ENCODE data around the gene TCP11.

DNA sequence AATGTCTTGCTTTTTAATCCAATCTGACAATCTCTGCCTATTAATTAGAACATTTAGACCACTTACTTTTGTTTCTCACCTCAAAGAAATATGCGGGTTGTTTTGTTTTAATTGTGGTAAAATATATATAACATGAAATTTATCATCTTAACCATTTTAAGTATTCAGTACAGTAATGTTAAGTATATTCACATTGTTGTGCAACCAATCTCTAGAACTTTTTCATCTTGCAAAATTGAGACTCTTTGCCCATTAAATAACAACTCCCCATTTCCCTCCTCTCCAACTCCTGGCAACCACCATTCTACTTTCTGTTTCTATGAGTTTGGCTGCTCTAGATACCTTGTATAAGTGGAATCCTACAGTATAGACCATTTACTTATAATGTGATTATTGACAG is 13.8 kb upstream of the TCP11 start:
- TF ChIP-seq, protein P1, sequence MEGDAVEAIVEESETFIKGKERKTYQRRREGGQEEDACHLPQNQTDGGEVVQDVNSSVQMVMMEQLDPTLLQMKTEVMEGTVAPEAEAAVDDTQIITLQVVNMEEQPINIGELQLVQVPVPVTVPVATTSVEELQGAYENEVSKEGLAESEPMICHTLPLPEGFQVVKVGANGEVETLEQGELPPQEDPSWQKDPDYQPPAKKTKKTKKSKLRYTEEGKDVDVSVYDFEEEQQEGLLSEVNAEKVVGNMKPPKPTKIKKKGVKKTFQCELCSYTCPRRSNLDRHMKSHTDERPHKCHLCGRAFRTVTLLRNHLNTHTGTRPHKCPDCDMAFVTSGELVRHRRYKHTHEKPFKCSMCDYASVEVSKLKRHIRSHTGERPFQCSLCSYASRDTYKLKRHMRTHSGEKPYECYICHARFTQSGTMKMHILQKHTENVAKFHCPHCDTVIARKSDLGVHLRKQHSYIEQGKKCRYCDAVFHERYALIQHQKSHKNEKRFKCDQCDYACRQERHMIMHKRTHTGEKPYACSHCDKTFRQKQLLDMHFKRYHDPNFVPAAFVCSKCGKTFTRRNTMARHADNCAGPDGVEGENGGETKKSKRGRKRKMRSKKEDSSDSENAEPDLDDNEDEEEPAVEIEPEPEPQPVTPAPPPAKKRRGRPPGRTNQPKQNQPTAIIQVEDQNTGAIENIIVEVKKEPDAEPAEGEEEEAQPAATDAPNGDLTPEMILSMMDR (IDR thresholded peaks at IDR 0.05), result no peak
- no peak for TF ChIP-seq POLR2A (IDR thresholded peaks at IDR 0.05)

Measured in Peyer's patch (tissue), 4 donors.